ENCODE measurements around the gene TNIP2. TPM values are rescaled to one million over a fixed set of nuclear protein-coding genes. Genes with fewer than 3 reads are reported as not detected.

Gene TNIP2
- total RNA-seq, 4 donors from 2014 or later = 91.8 to 203 (median 129) TPM

GRCh38 chr4:2789793-2790582 lies 33.9 kb upstream of the TNIP2 start:
- H3K36me3 ChIP-seq = no peaks in the 10 kb centered on the region
- DNase-seq = no peak
- no peaks in the 10 kb centered on the region for H3K9me3 ChIP-seq
- WGBS, 2 donors (ENCODE audit: low coverage in 1 of 2) = 93% methylated on average over 24 of the region's 24 CpGs; no CpG with 5 or more reads in 1 of the 2 donors
- intact Hi-C loops (cut with DNase I; ENCODE audit: low total_unique reads) = no loop called here
- TF ChIP-seq CTCF (IDR thresholded peaks at IDR 0.05) = no peak
- TF ChIP-seq POLR2A (IDR thresholded peaks at IDR 0.05) = no peak
- no peak for TF ChIP-seq POLR2AphosphoS5 (IDR thresholded peaks at IDR 0.05)
- no peak for TF ChIP-seq EP300 (IDR thresholded peaks at IDR 0.05; ENCODE audit: low read depth)
- H3K27me3 ChIP-seq = no peaks in the 10 kb centered on the region
- H3K4me3 ChIP-seq = no peak overlapping the region
- no peak overlapping the region for H3K27ac ChIP-seq
- in situ Hi-C loops (cut with MboI; ENCODE audit: low pct_ligation_motif_present in 1 of 4, low pct_unique_long_range_greater_than_20kb in 1 of 4, low sequenced_read_pairs in 3 of 4) = no loop called here
- H3K4me1 ChIP-seq = peaks cover 20 to 42% (median 29%) of the 10 kb centered on the region in 4 donors

DNA sequence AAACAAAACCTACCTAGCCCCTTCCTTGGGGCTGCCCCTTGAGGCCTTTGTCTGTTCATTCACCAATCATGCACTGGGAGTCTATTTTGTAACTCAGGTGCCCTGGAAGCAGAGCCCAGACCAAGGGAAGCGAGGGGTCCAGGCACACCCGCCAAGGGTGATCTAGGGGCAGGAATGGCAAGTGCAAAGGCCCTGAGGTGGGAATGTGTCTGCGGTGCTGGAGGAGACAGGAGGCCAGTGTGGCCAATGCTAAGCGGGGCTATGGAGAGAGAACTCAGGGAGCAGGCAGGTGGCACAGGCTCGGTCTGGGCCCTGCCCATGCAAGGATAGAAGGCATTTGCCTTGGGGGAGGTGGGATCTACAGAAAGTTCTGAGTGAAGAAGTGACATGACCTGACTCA lies 33.2 kb upstream of the TNIP2 start:
- no peaks in the 10 kb centered on the region for H3K9me3 ChIP-seq
- intact Hi-C loops (cut with DNase I; ENCODE audit: low total_unique reads) (no loop called here), in situ Hi-C loops (cut with MboI; ENCODE audit: low pct_ligation_motif_present in 1 of 4, low pct_unique_long_range_greater_than_20kb in 1 of 4, low sequenced_read_pairs in 3 of 4) (no loop called here)
- H3K27ac ChIP-seq = no peak overlapping the region
- no peak overlapping the region for H3K4me3 ChIP-seq
- H3K36me3 ChIP-seq = no peaks in the 10 kb centered on the region
- no peak for DNase-seq
- peaks cover 14 to 36% (median 23%) of the 10 kb centered on the region in 4 donors for H3K4me1 ChIP-seq
- no peaks in the 10 kb centered on the region for H3K27me3 ChIP-seq
- 96% methylated on average over 5 of the region's 5 CpGs; no CpG with 5 or more reads in 1 of the 2 donors for WGBS, 2 donors (ENCODE audit: low coverage in 1 of 2)
- TF ChIP-seq POLR2A (IDR thresholded peaks at IDR 0.05) = no peak
- no peak for TF ChIP-seq POLR2AphosphoS5 (IDR thresholded peaks at IDR 0.05)
- TF ChIP-seq EP300 (IDR thresholded peaks at IDR 0.05; ENCODE audit: low read depth) = no peak
- TF ChIP-seq CTCF (IDR thresholded peaks at IDR 0.05) = no peak

DNA sequence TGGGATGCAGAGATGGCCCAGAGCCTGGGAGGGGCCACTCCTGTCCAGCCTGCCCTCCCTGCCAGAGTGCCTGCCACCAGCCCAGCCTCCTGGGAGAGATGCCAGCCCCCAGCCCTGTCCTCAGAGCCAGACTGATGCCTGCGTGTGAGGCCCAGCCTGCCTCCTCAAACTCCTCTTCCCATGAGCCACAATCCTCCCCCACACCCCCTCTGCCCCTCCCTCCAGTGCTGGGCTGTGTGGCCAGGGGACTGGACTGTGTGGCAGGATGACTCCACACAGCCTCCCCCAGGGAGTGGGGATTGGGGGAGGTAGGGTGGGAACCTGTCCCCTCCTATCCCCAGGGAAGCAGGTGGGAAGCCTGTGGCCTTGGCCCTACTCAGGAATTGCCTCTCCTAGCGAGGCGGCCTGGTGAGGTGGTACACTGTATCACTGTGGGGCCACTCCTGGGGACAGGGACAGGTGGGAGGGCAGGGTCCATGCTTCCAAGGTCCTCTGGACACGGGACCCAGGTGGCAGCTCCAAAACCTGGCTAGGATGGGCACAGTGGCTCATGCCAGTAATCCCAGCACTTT lies 32.5 kb upstream of the TNIP2 start:
- TF ChIP-seq CTCF (IDR thresholded peaks at IDR 0.05) (no peak), EP300 (IDR thresholded peaks at IDR 0.05; ENCODE audit: low read depth) (no peak), POLR2A (IDR thresholded peaks at IDR 0.05) (no peak), POLR2AphosphoS5 (IDR thresholded peaks at IDR 0.05) (no peak)
- in situ Hi-C loops (cut with MboI; ENCODE audit: low pct_ligation_motif_present in 1 of 4, low pct_unique_long_range_greater_than_20kb in 1 of 4, low sequenced_read_pairs in 3 of 4) = no loop called here
- DNase-seq = no peak
- WGBS, 2 donors (ENCODE audit: low coverage in 1 of 2) = 66% methylated on average over 4 of the region's 4 CpGs; no CpG with 5 or more reads in 1 of the 2 donors
- H3K36me3 ChIP-seq = no peaks in the 10 kb centered on the region
- intact Hi-C loops (cut with DNase I; ENCODE audit: low total_unique reads) = no loop called here
- no peak overlapping the region for H3K4me3 ChIP-seq
- H3K9me3 ChIP-seq = no peaks in the 10 kb centered on the region
- no peaks in the 10 kb centered on the region for H3K27me3 ChIP-seq
- H3K27ac ChIP-seq = peak overlapping the region in 2 of 4 donors; percentile 64 to 73
- H3K4me1 ChIP-seq = peaks cover 10 to 28% (median 16%) of the 10 kb centered on the region in 4 donors

- Histone ChIP-seq H3K27me3 (no peaks in the 10 kb centered on the region), H3K4me3 (no peak overlapping the region), H3K27ac (peak overlapping the region; percentile 17 to 73 (median 62)), H3K9me3 (no peaks in the 10 kb centered on the region), H3K4me1 (peaks cover 10 to 27% (median 13%) of the 10 kb centered on the region in 4 donors), H3K36me3 (no peaks in the 10 kb centered on the region)
- intact Hi-C loops (cut with DNase I; ENCODE audit: low total_unique reads) (no loop called here), in situ Hi-C loops (cut with MboI; ENCODE audit: low pct_ligation_motif_present in 1 of 4, low pct_unique_long_range_greater_than_20kb in 1 of 4, low sequenced_read_pairs in 3 of 4) (no loop called here)
- 85% methylated on average over 7 of the region's 7 CpGs; no CpG with 5 or more reads in 1 of the 2 donors for WGBS, 2 donors (ENCODE audit: low coverage in 1 of 2)
- no peak for TF ChIP-seq EP300 (IDR thresholded peaks at IDR 0.05; ENCODE audit: low read depth)
- TF ChIP-seq POLR2A (IDR thresholded peaks at IDR 0.05) = no peak
- TF ChIP-seq CTCF (IDR thresholded peaks at IDR 0.05) = no peak
- no peak for TF ChIP-seq POLR2AphosphoS5 (IDR thresholded peaks at IDR 0.05)
- no peak for DNase-seq
These were observed 32.0 kb upstream of the TNIP2 start for GRCh38 chr4:2788101-2788500.

Measured in transverse colon (tissue), 4 donors.